Liver (tissue), 9 donors: ENCODE measurements around the gene RBM15B. TPM values are rescaled to one million over a fixed set of nuclear protein-coding genes. Genes with fewer than 3 reads are reported as not detected.

Experiments
- DNase-seq: peaks from one replicate; pipeline ENCODE4 v3.0.0-alpha.2; 2017; ENCODE audit warnings: low spot score
- H3K27ac ChIP-seq, 2 donors: one replicate each; pipeline ENCODE4 v1.7.0; 2013; ENCODE audit warnings: inconsistent platforms in 2 of 2, low read length in 2 of 2, control low read depth in 1 of 2, low read depth in 1 of 2, mild to moderate bottlenecking in 1 of 2
- H3K27me3 ChIP-seq, 4 donors: one replicate each; pipeline versions ENCODE4 v1.6.1 to v1.7.0; 2013; ENCODE audit warnings: low read length in 3 of 4, inconsistent platforms in 1 of 4, mild to moderate bottlenecking in 1 of 4, moderate library complexity in 1 of 4; ENCODE audit not compliant: control insufficient read depth in 4 of 4, insufficient read depth in 4 of 4
- H3K36me3 ChIP-seq, 4 donors: one replicate each; pipeline versions ENCODE4 v1.6.1 to v1.7.0; 2013; ENCODE audit warnings: low read length in 3 of 4, mild to moderate bottlenecking in 3 of 4, low read depth in 1 of 4, moderate library complexity in 1 of 4; ENCODE audit not compliant: control insufficient read depth in 4 of 4, insufficient read depth in 3 of 4
- H3K4me1 ChIP-seq, 4 donors: one replicate each; pipeline versions ENCODE4 v1.6.1 to v1.7.0; 2013; ENCODE audit warnings: low read length in 3 of 4, mild to moderate bottlenecking in 3 of 4, moderate library complexity in 1 of 4; ENCODE audit not compliant: control insufficient read depth in 4 of 4, insufficient read depth in 4 of 4
- H3K4me3 ChIP-seq, 3 donors: one replicate each; pipeline versions ENCODE4 v1.6.1 to v1.7.0; 2013; ENCODE audit warnings: low read length in 3 of 3, control low read depth in 1 of 3, low read depth in 1 of 3, mild to moderate bottlenecking in 1 of 3
- H3K9ac ChIP-seq, 2 donors: one replicate each; pipeline ENCODE4 v1.7.0; 2013; ENCODE audit warnings: low read length in 2 of 2, mild to moderate bottlenecking in 2 of 2, moderate library complexity in 2 of 2, control low read depth in 1 of 2, low read depth in 1 of 2
- H3K9me3 ChIP-seq, 4 donors: one replicate each; pipeline versions ENCODE4 v1.6.1 to v1.7.0; 2013; ENCODE audit warnings: low read length in 3 of 4; ENCODE audit not compliant: control insufficient read depth in 4 of 4
- ATF3 ChIP-seq: IDR thresholded peaks from 2 replicates; pipeline ENCODE4 v1.6.1; 2016; ENCODE audit warnings: antibody characterized with exemption
- EGR1 ChIP-seq, 2 donors: IDR thresholded peaks; 2 replicates each; pipeline ENCODE4 v1.6.1; 2016 to 2018; ENCODE audit warnings: antibody characterized with exemption in 2 of 2, low read depth in 2 of 2
- FOXA1 ChIP-seq: IDR thresholded peaks from 2 replicates; pipeline ENCODE4 v1.6.1; 2016; ENCODE audit warnings: antibody characterized with exemption
- FOXA2 ChIP-seq: IDR thresholded peaks from 2 replicates; pipeline ENCODE4 v1.6.1; 2016; ENCODE audit warnings: antibody characterized with exemption
- GABPA ChIP-seq, 2 donors: IDR thresholded peaks in 1 of 2; conservative IDR thresholded peaks in 1 of 2; 2 replicates each; pipeline ENCODE4 v1.6.1; 2016; ENCODE audit warnings: antibody characterized with exemption in 2 of 2, mild to moderate bottlenecking in 1 of 2, moderate library complexity in 1 of 2
- HNF4A ChIP-seq, 2 donors: conservative IDR thresholded peaks; 2 replicates each; pipeline ENCODE4 v1.6.1; 2016; ENCODE audit warnings: antibody characterized with exemption in 2 of 2, mild to moderate bottlenecking in 2 of 2
- HNF4G ChIP-seq: IDR thresholded peaks from 2 replicates; pipeline ENCODE4 v1.6.1; 2016; ENCODE audit warnings: antibody characterized with exemption
- MAX ChIP-seq: IDR thresholded peaks from 2 replicates; pipeline ENCODE4 v1.6.1; 2016; ENCODE audit warnings: antibody characterized with exemption
- NR2F2 ChIP-seq: IDR thresholded peaks from 2 replicates; pipeline ENCODE4 v1.6.1; 2016; ENCODE audit warnings: antibody characterized with exemption
- RAD21 ChIP-seq, 2 donors: IDR thresholded peaks; 2 replicates each; pipeline ENCODE4 v1.6.1; 2016; ENCODE audit warnings: antibody characterized with exemption in 2 of 2, mild to moderate bottlenecking in 2 of 2
- REST ChIP-seq: IDR thresholded peaks from 2 replicates; pipeline ENCODE4 v1.6.1; 2016; ENCODE audit warnings: antibody characterized with exemption, mild to moderate bottlenecking
- RXRA ChIP-seq, 2 donors: IDR thresholded peaks; 2 replicates each; pipeline ENCODE4 v1.6.1; 2017 to 2018; ENCODE audit warnings: antibody characterized with exemption in 2 of 2, mild to moderate bottlenecking in 1 of 2
- SP1 ChIP-seq: IDR thresholded peaks from 2 replicates; pipeline ENCODE4 v1.6.1; 2018; ENCODE audit warnings: antibody characterized with exemption, mild to moderate bottlenecking
- TAF1 ChIP-seq: conservative IDR thresholded peaks from 2 replicates; pipeline ENCODE4 v1.6.1; 2016; ENCODE audit warnings: antibody characterized with exemption, mild to moderate bottlenecking
- YY1 ChIP-seq: IDR thresholded peaks from 2 replicates; pipeline ENCODE4 v1.6.1; 2016; ENCODE audit warnings: antibody characterized with exemption, mild to moderate bottlenecking
- WGBS: extraction: QIAGEN DNeasy Blood & Tissue Kit; methylation state at CpG from one replicate; pipeline ENCODE4 v1.1.7; 2013; 5-methylcytosine and 5-hydroxymethylcytosine counted together
- polyA plus RNA-seq, 2 donors: library from polyadenylated mRNA; stranded (reverse) in 1 of 2; unstranded in 1 of 2; fragments of 200-250 nt in 1 of 2; fragments of >200 nt in 1 of 2; fragmentation: Nextera tagmentation in 1 of 2; extraction: Ambion mirVana in 1 of 2; gene quantifications; one replicate each; pipeline versions ENCODE4 v1.2.1 to v1.2.3, GENCODE V29; 2013 to 2015
- total RNA-seq, 2 donors: library from RNA; depleted of rRNA; stranded (reverse); fragments of >200 nt; gene quantifications; one replicate each; pipeline ENCODE4 v1.2.3, GENCODE V29; 2014
- TF ChIP-seq, protein P1 (sequence below): fragments of 150-350 bp; IDR thresholded peaks from 2 replicates; pipeline ENCODE4 v1.5.1; 2017; ENCODE audit warnings: improper control_type of control experiment, low read depth, low read length; ENCODE audit not compliant: missing input control
- donor health status: healthy.
- donor health status: healthy.
- donor health status: healthy.
- donor health status: healthy.
- donor health status: healthy.

Gene RBM15B
- total and polyA plus RNA-seq, 4 donors, result 2.3 to 14.8 (median 10.0) TPM

DNA sequence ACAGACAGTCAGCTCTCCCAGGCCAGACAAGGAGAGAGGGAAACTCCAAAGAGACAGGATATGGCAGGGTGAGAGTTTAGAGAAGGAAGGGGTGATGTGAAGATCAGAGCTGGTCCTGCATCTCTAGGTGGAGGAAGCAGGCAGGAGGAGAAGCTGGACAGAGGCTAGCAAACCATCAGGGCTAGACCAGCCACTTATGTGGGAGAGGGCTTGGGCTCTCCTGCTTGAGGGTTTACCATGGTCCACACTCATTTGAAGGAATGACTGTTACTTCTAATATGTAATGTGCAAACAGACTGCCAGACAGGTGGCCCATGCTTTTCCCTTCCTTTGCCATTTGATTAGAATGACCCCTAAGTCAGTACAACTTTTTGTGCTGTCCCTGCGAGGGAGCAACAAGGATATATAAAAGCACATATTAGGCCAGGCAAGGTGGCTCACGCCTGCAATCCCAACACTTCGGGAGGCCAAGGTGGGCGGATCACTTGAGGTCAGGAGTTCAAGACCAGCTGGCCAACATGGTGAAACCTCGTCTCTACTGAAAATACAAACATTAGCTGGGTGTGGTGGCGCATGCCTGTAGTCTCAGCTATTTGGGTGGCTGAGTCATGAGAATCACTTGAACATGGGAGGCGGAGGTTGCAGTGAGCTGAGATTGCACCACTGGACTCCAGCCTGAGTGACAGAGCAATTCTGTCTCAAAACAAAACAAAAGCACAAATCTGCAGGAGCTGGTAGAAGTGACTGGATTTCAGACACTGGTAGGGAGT, 47.0 kb upstream of the RBM15B start (continued):
- TF ChIP-seq REST (no peak), HNF4A (conservative IDR thresholded peaks at IDR 0.05) (no peak), GABPA (IDR thresholded peaks at IDR 0.05 in 1 of 2, conservative IDR thresholded peaks at IDR 0.05 in 1 of 2) (no peak), YY1 (no peak), SP1 (no peak)

DNA sequence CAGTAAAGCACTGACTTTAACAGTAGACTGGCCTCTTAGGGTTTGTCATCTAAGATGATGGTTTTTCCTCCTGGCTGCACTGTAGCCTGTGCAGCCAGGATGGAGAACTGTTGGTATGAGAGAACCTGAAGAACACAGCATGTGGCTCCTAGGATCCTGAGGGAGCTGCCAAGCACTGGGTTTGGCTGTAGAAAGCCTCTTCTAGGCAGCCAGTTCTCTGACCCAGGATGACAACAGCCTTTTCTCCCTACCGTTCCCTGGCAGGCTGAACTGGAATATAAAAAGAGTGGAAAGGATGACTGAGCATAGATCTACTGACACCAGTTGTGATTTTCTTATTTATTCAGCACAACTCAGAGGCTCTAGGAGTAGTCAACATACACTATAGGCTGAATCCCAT, 40.3 kb upstream of the RBM15B start:
- no peak overlapping the region for H3K4me3 ChIP-seq
- H3K4me1 ChIP-seq, result no peaks in the 10 kb centered on the region
- no peak for DNase-seq
- H3K36me3 ChIP-seq, result no peaks in the 10 kb centered on the region
- no peaks in the 10 kb centered on the region for H3K27me3 ChIP-seq
- no peaks in the 10 kb centered on the region for H3K9me3 ChIP-seq
- TF ChIP-seq, protein P1, sequence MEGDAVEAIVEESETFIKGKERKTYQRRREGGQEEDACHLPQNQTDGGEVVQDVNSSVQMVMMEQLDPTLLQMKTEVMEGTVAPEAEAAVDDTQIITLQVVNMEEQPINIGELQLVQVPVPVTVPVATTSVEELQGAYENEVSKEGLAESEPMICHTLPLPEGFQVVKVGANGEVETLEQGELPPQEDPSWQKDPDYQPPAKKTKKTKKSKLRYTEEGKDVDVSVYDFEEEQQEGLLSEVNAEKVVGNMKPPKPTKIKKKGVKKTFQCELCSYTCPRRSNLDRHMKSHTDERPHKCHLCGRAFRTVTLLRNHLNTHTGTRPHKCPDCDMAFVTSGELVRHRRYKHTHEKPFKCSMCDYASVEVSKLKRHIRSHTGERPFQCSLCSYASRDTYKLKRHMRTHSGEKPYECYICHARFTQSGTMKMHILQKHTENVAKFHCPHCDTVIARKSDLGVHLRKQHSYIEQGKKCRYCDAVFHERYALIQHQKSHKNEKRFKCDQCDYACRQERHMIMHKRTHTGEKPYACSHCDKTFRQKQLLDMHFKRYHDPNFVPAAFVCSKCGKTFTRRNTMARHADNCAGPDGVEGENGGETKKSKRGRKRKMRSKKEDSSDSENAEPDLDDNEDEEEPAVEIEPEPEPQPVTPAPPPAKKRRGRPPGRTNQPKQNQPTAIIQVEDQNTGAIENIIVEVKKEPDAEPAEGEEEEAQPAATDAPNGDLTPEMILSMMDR, result no peak
- TF ChIP-seq NR2F2 (no peak), GABPA (IDR thresholded peaks at IDR 0.05 in 1 of 2, conservative IDR thresholded peaks at IDR 0.05 in 1 of 2) (no peak)
- H3K9ac ChIP-seq, result no peak overlapping the region
- H3K27ac ChIP-seq, result no peak overlapping the region
- 92% methylated on average over 1 of the region's 1 CpG for WGBS

DNA sequence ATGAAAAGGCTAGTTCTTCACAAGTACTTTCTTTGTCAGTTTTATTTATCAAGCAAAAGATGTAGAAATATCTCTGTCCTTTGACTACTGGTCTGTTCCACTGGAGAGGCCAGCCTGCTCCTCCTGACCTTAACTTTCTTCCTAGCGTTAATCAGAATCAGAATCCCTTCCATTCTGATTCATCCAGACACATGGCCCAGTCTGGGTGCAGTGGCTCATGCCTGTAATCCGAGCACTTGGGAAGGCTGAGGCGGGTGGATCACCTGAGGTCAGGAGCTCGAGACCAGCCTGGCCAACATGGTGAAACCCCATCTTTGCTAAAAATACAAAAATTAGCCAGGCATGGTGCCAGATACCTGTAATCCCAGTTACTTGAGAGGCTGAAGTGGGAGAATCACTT, 38.0 kb upstream of the RBM15B start:
- Histone ChIP-seq H3K27me3 (no peaks in the 10 kb centered on the region), H3K9ac (no peak overlapping the region), H3K4me1 (no peaks in the 10 kb centered on the region), H3K36me3 (no peaks in the 10 kb centered on the region), H3K4me3 (no peak overlapping the region), H3K27ac (no peak overlapping the region), H3K9me3 (no peaks in the 10 kb centered on the region)
- DNase-seq, result no peak
- TF ChIP-seq ATF3, result no peak
- no peak for TF ChIP-seq SP1
- TF ChIP-seq EGR1 (IDR thresholded peaks at IDR 0.05; ENCODE audit: low read depth in 2 of 2), result no peak
- TF ChIP-seq RAD21 (IDR thresholded peaks at IDR 0.05), result no peak
- no peak for TF ChIP-seq TAF1
- TF ChIP-seq HNF4A (conservative IDR thresholded peaks at IDR 0.05), result no peak
- TF ChIP-seq FOXA2, result no peak
- no peak for TF ChIP-seq RXRA (IDR thresholded peaks at IDR 0.05)
- TF ChIP-seq YY1, result no peak
- TF ChIP-seq FOXA1, result no peak
- TF ChIP-seq NR2F2, result no peak
- no peak for TF ChIP-seq HNF4G
- no peak for TF ChIP-seq REST
- no peak for TF ChIP-seq MAX
- 92% methylated on average over 4 of the region's 4 CpGs for WGBS
